GM18951 (cell line): ENCODE results near the gene SETD6.

ENCODE experiments used
- POLR2A ChIP-seq: IDR thresholded peaks from 4 replicates; pipeline ENCODE4 v1.6.1; 2011; ENCODE audit warnings: mild to moderate bottlenecking; ENCODE audit not compliant: insufficient read length, insufficient read depth; ENCODE audit errors: extremely low read depth
- in situ Hi-C: fragments of 300-500 bp; cut with MboI; formaldehyde crosslinking; loops from one replicate; pipeline ENCODE4 v1.12.0; 2022; ENCODE audit warnings: low sequenced_read_pairs, mixed read lengths, inconsistent platforms; ENCODE audit not compliant: unreplicated experiment

The SETD6 gene

GRCh38 chr16:58498341-58499091 is 16.8 kb upstream of the SETD6 start:
- no peak for TF ChIP-seq POLR2A

GRCh38 chr16:58499092-58499511 is 16.2 kb upstream of the SETD6 start:
- TF ChIP-seq POLR2A: no peak
- in situ Hi-C loops: loop anchor here (25.0 kb wide), 1 partner anchor 487 kb away; the partner anchor contains the start of genes USB1 and ZNF319

More at GRCh38 chr16:58498341-58499091, 16.8 kb upstream of the SETD6 start:
- in situ Hi-C loops: loop anchor here (25.0 kb wide), 1 partner anchor 486 kb away; the partner anchor contains the start of genes USB1 and ZNF319

- TF ChIP-seq POLR2A: no peak
- in situ Hi-C loops: loop anchor here (25.0 kb wide), 1 partner anchor 487 kb away; the partner anchor contains the start of genes USB1 and ZNF319
Observed at GRCh38 chr16:58499615-58500351, 15.5 kb upstream of the SETD6 start, which contains the start of gene NDRG4. Gene NDRG4 (plus strand): TSS chr16:58500143. CDS start chr16:58500249, 106 bp downstream.

- no peak for TF ChIP-seq POLR2A
Observed at GRCh38 chr16:58500430-58501241, 14.7 kb upstream of the SETD6 start.

GRCh38 chr16:58501242-58502131 is 13.8 kb upstream of the SETD6 start:
- no peak for TF ChIP-seq POLR2A
- in situ Hi-C loops: no loop called here

More at GRCh38 chr16:58500430-58501241, 14.7 kb upstream of the SETD6 start:
- in situ Hi-C loops: no loop called here

GRCh38 chr16:58502217-58502921 is 12.9 kb upstream of the SETD6 start:
- in situ Hi-C loops: no loop called here

GRCh38 chr16:58503166-58503862 is 12.0 kb upstream of the SETD6 start:
- in situ Hi-C loops: no loop called here
- TF ChIP-seq POLR2A: no peak

More at GRCh38 chr16:58502217-58502921, 12.9 kb upstream of the SETD6 start:
- no peak for TF ChIP-seq POLR2A

- no peak for TF ChIP-seq POLR2A
- in situ Hi-C loops: no loop called here
Observed at GRCh38 chr16:58503863-58504688, 11.2 kb upstream of the SETD6 start.

- in situ Hi-C loops: no loop called here
- no peak for TF ChIP-seq POLR2A
Observed at GRCh38 chr16:58506241-58507194, 8.8 kb upstream of the SETD6 start.
